Measurements from ENCODE around the gene GUCA2B. TPM values are rescaled to one million over a fixed set of nuclear protein-coding genes. Genes with fewer than 3 reads are reported as not detected.

The GUCA2B gene
- not detected in 2 replicates for total RNA-seq (2014; rRNA removed; shearing (Covaris generic))

DNA sequence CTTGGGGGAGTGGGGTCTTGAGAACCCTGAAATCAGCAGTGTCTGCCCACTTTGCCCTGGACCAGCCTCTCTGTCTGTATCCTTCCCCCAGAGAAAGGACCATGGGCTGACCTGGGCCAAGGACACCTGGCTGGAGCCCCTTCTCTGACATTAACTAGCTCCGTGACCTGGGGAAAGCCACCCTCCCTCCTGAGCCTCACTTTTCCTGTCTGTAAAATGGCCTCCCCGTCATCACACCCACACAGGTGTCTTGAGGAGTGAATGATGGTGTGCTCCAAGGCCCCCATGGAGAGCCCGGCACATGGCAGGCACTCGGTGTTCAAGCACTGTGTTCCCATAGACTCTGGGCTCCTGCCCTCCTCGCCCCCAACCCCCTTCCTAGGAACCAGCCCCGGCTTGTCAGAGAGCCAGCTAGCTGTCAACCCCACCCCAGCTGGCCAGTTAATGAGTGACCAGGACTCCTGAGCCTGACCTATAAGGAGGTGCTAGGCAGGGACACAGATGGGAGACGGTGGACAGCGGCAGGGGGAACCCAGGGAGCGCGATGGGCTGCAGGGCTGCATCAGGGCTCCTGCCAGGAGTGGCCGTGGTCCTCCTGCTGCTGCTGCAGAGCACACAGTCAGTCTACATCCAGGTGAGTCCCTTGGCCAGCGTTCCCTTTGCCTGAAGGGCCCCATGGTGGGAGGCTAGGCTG, at the start of gene GUCA2B:
Gene GUCA2B, plus strand, starts transcription at position 504 of the 694 bp plus-strand sequence. Its CDS starts 41 bp downstream, at position 545.
- DNase-seq (ENCODE audit: low read depth) = no peak

DNA sequence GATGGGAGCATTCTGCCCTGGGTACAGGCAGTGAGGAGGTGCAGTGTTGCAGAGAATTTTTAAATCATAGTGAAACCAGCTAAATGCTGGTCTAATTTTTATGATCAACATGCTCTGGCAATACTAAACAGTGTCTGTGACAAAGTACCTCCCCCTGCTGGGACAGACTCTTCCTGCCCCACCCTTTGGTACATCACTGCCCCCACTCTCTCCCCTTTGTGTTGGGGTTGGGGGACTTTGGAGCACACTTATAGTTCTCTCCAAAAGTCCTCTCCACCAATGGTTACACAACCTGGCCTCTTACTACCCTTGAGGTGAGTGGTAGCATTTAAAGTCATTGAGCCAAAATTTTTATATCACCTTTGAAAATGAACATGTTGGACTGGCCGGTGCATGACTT, 48.2 kb upstream of the GUCA2B start:
- DNase-seq (ENCODE audit: low read depth) = no peak

DNA sequence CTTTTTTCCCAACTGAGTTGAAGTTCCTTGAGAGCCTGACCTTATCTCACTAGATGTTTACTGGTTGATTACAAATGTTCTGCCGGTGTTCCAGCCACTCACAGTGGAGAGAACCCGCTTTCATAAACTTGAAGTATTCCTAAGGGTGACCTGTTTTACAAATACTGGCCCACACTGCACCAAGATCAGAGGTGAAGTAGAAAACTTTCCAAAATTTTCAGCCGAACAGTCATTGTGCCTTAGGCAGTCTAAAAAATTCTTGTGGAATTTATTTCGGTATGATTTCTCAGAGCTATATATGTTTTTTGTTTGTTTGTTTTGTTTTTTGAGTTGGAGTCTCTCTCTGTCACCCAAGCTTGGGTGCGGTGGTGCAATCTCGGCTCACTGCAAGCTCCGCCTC, 44.9 kb upstream of the GUCA2B start:
- DNase-seq (ENCODE audit: low read depth) = no peak

DNA sequence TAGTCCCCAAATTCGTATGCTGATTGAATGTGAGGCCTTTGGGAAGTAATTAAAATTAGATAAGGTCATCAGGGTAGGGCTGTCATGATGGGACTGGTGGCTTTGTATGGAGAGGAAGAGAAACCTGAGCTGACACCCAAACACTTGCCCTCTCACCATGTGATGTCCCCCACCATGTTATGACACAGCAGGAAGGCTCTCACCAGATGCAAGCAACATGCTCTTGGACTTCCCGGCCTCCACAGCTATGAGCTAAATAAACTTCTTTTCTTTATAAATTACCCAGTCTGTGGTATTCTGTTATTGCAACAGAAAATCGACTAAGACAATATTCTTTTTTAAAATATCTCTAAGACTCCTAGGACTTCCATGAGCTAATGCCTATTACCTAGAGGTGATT, 43.6 kb upstream of the GUCA2B start:
- DNase-seq (ENCODE audit: low read depth) = no peak

DNA sequence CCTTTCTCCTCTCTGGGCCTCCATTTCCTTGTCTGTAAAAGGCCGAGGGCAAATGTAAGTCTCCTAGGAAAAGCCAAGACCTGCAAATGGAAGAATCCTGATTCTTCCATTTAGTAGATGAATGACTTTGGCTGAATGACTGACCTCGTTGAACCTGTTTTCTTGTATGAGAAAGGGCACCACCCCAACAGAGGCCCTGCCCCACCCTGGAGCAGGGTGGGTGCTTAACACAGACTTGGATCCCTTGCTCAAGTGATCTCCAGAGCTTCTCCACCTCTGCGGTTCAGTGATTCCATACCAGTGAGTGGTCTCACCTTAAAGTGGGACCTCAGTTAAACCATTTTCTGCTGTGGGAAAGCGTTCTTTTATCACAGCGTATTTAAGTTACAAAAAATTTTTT, 39.0 kb upstream of the GUCA2B start:
- no peak for DNase-seq (ENCODE audit: low read depth)

DNA sequence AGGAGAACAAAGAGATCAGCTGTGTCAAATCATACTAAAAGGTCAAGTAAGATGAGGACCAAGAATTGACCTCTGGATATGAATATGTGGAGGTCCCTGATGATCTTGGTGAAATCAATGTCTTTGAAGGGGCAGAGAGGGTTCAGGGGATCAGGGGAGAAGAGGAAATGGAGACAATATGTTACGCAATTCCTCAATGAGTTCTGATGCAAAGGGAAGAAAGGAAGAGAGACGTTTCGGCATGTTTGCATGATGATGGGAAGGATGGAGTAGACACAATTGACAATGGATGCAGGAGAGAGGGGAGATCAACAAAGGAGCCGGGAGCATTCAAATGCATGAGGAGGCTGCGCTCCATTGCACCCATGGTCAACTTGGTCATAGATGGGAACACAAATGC, 36.0 kb upstream of the GUCA2B start:
- no peak for DNase-seq (ENCODE audit: low read depth)

DNA sequence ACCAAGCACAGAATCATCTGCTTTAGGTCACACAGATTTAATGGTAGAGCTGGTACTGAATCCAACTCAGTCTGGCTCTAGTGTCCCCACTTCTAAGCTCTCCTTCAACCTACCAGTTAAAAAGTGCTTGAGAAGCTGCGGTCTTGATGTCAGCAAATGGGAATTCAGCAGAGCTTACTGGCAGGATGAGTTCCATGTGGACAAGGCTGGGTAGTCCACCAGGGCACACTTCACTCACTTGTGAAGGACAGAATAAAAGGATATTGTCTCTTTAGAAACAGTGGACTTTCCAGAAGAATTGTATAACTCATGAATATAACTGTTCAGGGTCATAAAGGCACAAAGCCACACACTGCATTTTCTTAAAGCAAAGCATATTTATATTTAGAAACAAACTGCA, 35.1 kb upstream of the GUCA2B start:
- no peak for DNase-seq (ENCODE audit: low read depth)

DNA sequence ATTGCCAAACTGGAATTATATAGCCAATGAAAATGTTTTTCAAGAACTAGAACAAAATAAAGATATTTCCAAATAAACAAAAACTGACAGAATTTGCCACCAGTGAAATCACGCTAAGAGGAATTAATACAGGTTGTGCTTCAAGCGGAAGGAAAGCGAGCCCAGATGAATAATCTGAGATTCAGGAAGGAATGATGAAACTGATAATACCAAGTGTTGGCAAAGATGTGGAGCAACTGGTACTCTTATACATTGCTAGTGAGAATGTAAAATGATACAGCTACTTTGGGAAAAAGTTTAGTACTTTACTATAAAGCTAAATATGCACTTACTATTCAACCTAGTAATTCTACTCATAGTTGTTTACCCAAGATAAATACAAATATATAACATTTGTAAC, 30.8 kb upstream of the GUCA2B start:
- DNase-seq (ENCODE audit: low read depth) = no peak

DNA sequence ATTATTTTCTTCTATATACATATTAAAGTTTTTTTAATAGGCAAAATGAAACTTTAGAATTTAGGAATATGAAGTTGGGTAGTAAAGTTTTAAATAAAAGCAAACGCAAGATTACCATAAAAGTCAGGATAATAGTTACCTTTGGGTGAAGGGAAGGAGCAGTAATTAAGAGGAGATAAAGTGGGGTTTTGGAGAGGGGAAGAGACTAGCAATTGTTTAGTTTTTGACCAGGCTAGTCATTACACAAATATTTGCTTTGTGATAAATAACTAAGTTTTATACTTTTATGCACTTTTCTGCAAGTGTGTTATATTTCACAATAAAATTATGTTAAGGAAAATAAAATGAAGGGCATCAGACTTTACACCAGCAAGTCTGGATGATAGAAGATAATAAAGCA, 27.7 kb upstream of the GUCA2B start:
- no peak for DNase-seq (ENCODE audit: low read depth)

DNA sequence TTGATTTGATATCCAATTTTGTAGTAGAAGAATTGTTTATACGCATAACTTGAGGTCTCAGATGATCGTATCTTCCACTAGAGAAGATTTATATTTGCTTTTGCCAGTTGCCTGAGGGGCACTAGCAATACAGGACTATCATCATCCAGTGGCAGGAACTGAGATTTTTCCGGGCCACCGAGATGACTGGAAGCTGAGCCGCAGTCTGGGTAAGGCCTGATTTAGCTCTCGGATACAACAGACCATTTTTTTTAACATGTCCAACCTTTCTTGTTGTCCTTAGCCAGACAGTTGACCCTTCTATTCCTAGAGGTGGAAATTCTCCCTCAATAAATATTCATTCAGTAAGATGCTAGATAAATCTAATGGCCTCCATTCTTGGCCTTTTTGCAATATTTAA, 25.4 kb upstream of the GUCA2B start:
- DNase-seq (ENCODE audit: low read depth) = no peak

DNA sequence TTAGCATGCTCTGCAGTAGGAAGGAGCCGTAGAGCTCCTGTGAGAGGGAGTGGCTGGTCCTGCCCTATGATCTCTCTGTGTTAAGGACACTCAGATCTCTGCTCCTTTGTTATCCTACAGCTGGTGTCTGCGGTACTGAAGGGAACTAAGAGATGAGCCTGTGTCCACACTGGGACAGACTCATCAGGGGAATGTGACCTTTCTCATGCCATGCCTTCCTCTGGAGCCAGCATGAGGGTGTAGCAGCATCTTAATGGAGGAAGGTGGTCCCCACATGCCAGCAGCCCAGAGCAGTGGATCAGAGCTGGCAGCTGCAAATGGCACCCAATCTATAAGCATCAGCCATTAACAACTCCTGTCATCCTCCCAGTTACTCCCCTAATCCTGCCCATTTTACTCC, 24.7 kb upstream of the GUCA2B start:
- DNase-seq (ENCODE audit: low read depth) = no peak

DNA sequence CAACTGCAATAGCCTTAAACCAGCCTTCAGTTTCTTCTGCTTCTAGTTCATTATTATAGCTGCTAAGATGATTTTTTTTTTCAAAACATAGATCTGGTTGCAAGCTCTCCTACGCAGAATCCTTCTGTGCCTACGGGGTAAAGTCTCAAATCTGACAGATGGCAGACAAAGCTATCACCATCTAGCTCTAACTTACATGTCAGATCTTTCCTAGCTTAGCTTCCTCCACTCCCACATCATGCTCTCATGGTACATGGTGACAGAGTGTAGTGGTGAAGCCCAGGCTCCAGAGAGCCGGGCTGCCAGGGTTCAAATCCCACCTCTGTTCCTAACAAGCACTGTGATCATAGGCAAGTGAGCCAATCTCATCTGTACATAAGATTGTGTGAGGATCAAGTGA, 24.2 kb upstream of the GUCA2B start:
- no peak for DNase-seq (ENCODE audit: low read depth)

DNA sequence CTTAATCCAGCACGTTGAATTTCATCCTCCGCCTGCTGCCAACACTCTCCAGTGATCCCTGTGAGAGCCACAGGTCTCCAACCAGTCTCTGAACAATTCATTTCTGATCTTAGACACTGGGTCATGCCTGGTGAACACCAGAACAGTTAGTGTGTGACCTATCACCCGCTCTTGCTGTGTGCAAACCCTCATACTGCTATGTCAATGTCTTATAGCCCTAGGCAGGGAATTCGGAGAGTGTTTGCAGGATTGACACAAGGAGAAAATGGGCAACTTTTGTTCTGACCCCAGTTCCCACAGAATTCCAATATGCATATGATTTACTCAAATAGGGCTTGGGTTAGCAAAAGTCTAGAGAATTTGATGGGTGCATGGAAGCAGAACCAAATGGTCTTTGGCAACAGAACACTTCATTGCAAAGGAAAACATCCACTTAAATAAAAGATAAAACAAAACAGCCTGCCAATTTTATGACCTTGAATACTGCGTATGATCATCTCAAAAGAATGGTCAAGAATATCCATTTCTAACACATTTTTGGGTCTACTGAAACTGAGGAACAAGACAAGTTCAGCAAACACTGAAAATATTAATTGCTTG, 23.0 kb upstream of the GUCA2B start:
- no peak for DNase-seq (ENCODE audit: low read depth)

DNA sequence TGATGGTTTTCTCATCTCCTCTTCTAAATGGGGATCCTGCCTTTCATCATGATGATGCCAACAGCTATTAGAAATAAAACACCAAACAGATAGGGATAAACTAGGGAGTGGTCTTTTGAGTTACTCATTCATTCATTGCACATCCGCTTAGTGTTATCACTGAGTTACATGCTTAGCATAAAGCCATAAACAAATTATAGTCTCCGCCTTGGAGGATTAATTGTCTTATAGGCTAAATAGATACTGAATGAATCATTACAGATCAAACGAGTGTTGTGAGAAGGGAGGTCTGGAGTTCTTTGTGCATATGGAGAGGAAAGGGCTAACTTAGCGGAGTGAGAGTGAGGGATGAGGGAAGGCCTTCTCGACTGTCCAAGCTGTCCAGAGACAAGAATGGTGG, 19.8 kb upstream of the GUCA2B start:
- no peak for DNase-seq (ENCODE audit: low read depth)

DNA sequence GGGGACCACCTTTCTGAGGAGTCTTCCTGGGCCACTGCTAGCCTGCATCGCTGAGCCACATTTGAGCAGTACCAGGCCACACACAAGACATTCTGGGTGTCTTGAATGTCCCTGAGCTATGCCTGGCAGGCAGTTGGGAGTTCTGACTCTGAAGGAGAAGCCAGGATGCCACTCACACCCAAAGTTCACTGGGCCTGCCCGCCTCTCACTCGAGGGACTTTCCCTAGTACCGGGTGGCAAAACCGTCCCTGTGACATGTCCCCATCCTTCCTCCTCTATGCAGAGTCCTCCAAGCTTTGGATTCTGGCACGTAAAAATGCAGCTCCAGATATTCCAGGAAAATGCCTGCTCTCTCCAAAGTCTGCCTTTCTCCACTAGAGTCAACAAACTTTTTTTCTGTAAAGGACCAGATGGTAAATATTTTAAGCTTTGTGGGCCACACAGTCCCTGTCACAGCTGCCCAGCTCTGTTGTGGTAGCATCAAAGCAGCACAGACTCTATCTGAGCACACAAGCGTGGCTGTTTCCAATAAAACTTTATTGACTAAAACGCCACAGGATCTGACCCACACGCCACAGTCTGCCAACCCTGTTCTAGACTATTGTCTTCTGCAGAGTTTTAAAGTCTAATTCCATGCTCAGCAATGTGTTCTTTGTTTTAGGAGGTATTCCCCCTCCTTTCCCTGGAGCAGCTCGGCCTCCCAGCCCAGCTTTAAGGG, 19.2 kb upstream of the GUCA2B start:
- no peak for DNase-seq (ENCODE audit: low read depth)

DNA sequence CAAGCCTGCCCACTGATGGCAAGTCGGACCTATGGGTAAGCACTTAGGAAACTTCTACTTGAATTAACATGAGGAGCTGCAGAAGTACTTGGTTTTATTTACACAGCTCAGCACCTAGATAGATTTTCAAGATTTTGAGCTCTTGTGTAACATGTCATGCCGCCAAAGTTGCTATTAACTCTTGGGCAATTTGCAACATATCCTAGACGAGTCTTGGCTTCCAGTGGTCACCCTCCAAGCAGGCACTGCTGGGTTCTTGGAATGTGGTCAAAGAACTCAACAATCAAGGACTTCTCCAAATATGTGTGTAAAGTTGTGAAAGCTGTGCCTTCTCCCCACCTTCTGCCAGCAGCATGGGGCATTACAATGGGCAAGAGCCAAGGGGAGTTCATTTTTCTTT, 17.8 kb upstream of the GUCA2B start:
- DNase-seq (ENCODE audit: low read depth) = no peak

DNA sequence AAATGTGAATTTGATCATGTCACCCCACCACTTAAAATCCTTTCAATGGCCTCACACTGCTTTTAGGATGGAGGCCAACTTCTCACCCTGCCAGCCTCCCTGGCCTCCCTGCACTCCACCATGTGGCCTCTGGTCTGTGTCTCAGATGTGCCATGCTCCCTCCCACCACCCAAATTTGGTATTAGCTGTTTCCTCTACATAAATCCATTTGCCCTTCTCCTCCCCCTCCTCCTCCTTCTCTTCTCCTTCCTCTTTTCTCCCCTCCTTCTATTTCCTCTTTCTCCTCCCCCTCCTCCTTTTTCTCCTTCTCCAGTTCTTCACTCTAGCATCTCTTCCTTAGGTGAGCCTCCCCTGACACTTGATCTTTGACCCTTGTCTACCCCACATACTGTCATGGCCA, 16.7 kb upstream of the GUCA2B start:
- no peak for DNase-seq (ENCODE audit: low read depth)

DNA sequence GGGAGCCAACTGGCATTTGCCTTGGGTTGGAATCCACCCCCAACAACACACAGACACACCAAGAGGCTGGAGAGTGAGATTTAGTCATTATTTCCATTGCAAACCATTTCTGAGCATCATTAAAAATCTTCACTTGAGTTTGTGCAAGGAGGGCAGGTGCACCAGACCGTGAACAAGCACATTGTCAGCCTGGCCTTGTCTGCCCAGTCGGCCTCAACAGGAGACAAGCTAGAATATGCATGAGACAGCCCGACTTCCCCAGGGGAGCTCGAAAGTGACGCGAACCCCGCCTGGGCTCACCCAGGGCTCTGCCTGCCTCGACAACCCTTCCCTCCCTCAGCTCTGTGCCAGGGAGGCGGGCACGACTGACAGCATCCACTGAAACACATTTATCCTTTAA, 15.4 kb upstream of the GUCA2B start:
- no peak for DNase-seq (ENCODE audit: low read depth)

DNA sequence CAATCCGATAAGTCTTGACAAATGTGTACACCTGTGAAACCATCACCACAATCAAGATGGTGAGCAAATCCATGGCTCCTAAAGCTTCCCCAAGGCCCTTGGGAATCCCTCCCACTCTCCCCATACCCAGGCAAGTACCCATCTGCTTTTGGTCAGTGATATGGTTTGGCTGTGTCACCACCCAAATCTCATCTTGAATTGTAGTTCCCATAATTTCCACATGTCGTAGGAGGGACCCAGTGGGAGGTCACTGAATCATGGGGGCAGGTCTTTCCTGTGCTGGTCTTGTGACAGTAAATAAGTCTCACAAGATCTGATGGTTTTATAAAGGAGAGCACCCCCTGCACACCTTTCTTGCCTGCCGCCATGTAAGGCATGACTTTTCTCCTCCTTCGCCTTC, 14.6 kb upstream of the GUCA2B start:
- DNase-seq (ENCODE audit: low read depth) = no peak

DNA sequence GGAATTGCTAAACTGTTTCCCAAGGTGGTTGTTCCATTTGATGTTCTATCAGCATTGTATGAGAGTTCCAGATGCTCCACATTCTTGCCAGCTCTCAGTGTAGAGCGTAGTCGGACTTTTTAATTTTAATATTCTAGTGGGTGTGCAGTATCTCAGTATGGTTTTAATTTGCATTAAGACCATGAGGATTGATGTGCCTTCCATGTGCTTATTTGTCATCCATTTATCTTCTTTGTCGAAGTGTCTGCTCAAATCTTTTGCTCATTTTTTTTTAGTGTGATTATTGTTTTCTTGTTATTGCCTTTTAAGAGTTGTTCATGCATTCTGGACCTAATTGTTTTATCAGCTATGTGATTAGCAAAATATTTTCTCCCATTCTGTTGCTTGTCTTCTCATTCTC, 13.8 kb upstream of the GUCA2B start:
- DNase-seq (ENCODE audit: low read depth) = no peak

DNA sequence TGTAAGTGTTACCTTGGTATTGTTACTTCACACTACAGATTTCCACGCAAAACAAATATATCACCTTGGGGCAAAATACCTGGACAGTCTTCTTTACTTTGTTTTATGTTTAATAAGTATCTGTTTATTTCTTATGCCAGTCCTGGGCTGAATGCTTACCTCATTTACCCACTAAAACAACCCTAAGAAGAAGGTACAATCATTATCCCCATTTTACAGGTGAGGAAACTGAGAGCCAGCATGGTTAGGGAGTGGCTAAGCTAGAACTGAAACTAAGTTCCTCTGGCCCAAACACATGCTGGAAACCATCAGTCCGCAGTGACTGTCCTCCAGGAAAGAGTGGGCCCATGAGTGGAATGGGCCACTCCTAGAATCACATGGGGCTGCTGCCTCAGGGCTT, 13.0 kb upstream of the GUCA2B start:
- DNase-seq (ENCODE audit: low read depth) = no peak

DNA sequence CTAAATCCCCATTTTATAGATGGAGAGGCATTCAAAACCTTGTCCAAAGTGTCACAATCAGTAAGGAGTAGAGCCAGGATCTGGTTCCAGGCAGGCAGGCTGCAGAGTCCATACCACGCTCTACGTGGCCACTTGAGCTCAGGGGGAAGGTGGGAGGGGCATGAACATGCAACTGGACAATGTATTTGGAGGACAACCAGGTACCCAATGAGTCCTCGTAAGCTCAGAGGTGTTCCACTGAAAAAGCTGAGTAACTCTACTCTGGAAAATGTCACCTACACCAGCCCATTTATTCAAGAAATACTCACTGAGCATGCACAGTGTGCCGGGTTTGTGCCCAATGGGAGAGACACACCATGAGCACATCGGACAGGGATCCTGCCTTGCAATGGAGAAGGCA, 11.2 kb upstream of the GUCA2B start:
- no peak for DNase-seq (ENCODE audit: low read depth)
